Tibial artery (tissue), 4 donors: Measurements from ENCODE around the gene EVA1C.

Experiments
- DNase-seq, 2 donors: peaks; one replicate each; pipeline ENCODE4 v3.0.0-alpha.2; 2019
- H3K27ac ChIP-seq, 2 donors: fragments of 200-600 bp; sonication (generic) in 1 of 2; 1 replicate in 1 of 2; 2 replicates in 1 of 2; pipeline ENCODE4 v1.5.1; 2018 to 2019; ENCODE audit warnings: mild to moderate bottlenecking in 1 of 2
- H3K27me3 ChIP-seq, 2 donors: fragments of 200-600 bp; sonication (generic) in 1 of 2; one replicate each; pipeline versions ENCODE4 v1.5.1 to v1.6.0; 2016 to 2019
- H3K36me3 ChIP-seq, 3 donors: fragments of 200-600 bp; sonication (generic) in 2 of 3; one replicate each; pipeline ENCODE4 v1.5.1; 2016 to 2019; ENCODE audit warnings: mild to moderate bottlenecking in 2 of 3
- H3K4me1 ChIP-seq, 4 donors: fragments of 200-600 bp; sonication (generic) in 2 of 4; 1 replicate in 3 of 4; 2 replicates in 1 of 4; pipeline ENCODE4 v1.5.1; 2016 to 2019
- H3K4me3 ChIP-seq, 2 donors: fragments of 200-600 bp; sonication (generic) in 1 of 2; 1 replicate in 1 of 2; 2 replicates in 1 of 2; pipeline ENCODE4 v1.5.1; 2018 to 2019; ENCODE audit warnings: mild to moderate bottlenecking in 2 of 2
- H3K9me3 ChIP-seq, 3 donors: fragments of 200-600 bp; sonication (generic) in 1 of 3; one replicate each; pipeline ENCODE4 v1.5.1; 2016 to 2019
- intact Hi-C: fragments of 100-400 bp; cut with DNase I; formaldehyde crosslinking; loops from one replicate; pipeline ENCODE4 v1.15.0; 2023; ENCODE audit warnings: low total_unique reads
- TF ChIP-seq, protein P1 (sequence below), 2 experiments: fragments of 200-600 bp in 1 of 2; fragments of 450-650 bp in 1 of 2; IDR thresholded peaks; one replicate each; pipeline ENCODE4 v1.5.1; 2017 to 2019; ENCODE audit warnings: antibody characterized with exemption in 2 of 2, mild to moderate bottlenecking in 1 of 2, moderate library complexity in 1 of 2

EVA1C gene

DNA sequence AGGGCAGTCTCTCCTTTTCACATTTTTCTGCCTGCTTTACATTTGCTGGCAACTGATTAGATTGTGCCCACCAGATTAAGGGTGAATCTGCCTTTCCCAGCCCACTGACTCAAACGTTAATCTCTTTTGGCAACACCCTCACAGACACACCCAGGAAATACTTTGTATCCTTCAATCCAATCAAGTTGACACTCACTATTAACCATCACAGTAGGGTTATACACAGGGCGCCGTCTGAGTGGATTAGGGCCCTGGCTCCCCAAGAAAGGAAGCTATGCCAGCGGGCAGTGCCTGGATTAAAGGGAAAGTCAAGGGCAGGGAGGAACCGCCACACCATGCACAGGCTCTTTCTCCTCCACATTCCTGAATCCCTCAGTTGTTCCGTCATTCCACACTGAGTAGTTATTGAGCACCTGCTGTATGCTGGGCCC is 56.2 kb downstream of the EVA1C start:
- peaks cover 0 to 18% (median 12%) of the 10 kb centered on the region in 4 donors for H3K4me1 ChIP-seq
- peaks cover 36 to 63% (median 62%) of the 10 kb centered on the region in 3 donors for H3K36me3 ChIP-seq
- DNase-seq: no peak
- H3K9me3 ChIP-seq: no peaks in the 10 kb centered on the region
- TF ChIP-seq, protein P1, sequence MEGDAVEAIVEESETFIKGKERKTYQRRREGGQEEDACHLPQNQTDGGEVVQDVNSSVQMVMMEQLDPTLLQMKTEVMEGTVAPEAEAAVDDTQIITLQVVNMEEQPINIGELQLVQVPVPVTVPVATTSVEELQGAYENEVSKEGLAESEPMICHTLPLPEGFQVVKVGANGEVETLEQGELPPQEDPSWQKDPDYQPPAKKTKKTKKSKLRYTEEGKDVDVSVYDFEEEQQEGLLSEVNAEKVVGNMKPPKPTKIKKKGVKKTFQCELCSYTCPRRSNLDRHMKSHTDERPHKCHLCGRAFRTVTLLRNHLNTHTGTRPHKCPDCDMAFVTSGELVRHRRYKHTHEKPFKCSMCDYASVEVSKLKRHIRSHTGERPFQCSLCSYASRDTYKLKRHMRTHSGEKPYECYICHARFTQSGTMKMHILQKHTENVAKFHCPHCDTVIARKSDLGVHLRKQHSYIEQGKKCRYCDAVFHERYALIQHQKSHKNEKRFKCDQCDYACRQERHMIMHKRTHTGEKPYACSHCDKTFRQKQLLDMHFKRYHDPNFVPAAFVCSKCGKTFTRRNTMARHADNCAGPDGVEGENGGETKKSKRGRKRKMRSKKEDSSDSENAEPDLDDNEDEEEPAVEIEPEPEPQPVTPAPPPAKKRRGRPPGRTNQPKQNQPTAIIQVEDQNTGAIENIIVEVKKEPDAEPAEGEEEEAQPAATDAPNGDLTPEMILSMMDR (IDR thresholded peaks at IDR 0.05): no peak
- no peak overlapping the region for H3K27ac ChIP-seq
- no peaks in the 10 kb centered on the region for H3K27me3 ChIP-seq
- H3K4me3 ChIP-seq: no peak overlapping the region
- intact Hi-C loops: no loop called here

DNA sequence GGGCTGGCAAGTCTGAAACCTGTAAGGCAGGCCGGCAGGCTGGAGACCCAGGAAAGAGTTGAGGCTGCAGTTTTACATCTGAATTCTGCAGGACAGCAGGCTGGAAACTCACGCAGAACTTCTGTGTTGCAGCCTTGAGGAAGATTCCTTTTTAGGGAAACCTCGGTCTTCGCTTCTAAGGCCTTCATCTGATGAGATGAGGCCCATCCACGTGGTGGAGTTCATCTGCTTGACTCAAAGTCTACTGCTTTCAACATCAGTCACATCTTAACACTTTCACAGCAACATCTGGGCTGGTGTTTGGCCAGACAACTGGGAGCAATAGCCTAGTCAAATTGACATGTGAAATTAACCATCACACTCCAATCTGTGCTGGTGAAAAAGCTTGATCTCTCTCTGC is 57.1 kb downstream of the EVA1C start:
- Histone ChIP-seq H3K4me1 (peaks cover 0 to 14% (median 8%) of the 10 kb centered on the region in 4 donors), H3K36me3 (peaks cover 45 to 72% (median 70%) of the 10 kb centered on the region in 3 donors), H3K27ac (no peak overlapping the region), H3K9me3 (no peaks in the 10 kb centered on the region), H3K27me3 (no peaks in the 10 kb centered on the region), H3K4me3 (no peak overlapping the region)
- peak in 1 of 2 donors; percentile 9 for DNase-seq
- TF ChIP-seq, protein P1 (IDR thresholded peaks at IDR 0.05): no peak
- intact Hi-C loops: no loop called here

DNA sequence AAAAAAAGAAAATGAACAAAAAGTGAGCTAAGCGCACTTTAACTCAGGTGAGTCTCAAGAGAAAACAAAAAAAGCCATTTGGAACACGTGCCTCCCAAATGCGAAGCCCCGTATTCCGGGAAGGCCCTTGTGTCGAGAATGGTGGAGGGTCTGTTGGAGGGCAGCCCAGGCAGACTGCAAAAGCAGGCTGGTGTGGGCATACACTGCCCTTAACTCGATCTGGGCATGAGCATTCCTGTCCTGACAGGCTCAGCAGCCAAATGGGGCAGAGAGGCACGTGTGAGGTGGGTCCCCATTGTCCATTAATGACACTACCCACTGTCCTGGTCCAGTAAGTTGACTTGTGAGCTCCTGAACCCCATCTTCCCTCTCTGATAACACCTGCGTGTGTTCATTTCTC is 57.7 kb downstream of the EVA1C start:
- intact Hi-C loops: no loop called here
- no peak overlapping the region for H3K27ac ChIP-seq
- TF ChIP-seq, protein P1 (IDR thresholded peaks at IDR 0.05): no peak
- no peaks in the 10 kb centered on the region for H3K27me3 ChIP-seq
- peaks cover 0 to 14% (median 10%) of the 10 kb centered on the region in 4 donors for H3K4me1 ChIP-seq
- H3K9me3 ChIP-seq: no peaks in the 10 kb centered on the region
- peak in 1 of 2 donors; percentile 44 for DNase-seq
- peaks cover 48 to 74% (median 64%) of the 10 kb centered on the region in 3 donors for H3K36me3 ChIP-seq
- no peak overlapping the region for H3K4me3 ChIP-seq

DNA sequence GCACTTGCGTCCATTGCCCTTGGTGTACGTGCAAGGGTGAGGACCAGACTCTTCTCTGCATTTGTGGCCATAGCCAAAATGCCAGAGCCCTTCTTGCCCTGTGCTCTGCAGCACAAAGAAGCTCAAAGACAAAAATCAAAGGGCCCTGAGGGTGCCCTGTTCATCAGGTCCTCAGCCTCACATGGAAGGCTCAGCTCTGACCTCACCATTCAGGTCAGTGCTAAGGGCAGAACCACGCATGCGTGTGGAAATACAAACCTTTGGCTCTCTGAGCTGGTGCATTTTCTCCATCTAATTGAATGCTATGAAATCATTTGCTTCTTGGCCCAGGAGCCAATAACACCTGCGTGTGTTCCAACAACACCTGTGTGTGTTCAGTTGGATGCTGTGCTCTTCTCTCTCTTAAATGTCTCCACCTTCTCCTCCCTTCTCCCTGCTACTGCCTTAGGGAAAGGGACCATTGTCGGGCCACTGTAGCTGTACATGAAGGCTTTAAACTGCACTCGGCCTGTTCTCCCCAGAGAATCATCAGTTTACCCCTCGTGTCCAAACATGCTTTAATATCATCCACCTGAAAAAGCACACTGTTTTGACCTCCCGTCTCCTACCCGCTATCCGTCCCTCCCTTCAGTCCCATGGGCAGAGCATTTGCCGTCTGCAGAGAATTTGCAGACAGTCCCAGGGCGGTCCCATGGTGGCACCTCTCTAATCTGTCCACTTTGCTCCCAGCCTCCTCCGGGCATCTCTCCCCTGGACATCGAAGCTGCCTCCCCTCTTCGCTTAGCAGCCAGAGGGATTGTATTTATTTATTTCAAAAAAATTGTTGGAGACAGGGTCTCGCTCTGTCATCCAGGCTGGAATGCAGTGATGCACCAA is 60.6 kb downstream of the EVA1C start:
- TF ChIP-seq, protein P1 (IDR thresholded peaks at IDR 0.05): no peak
- H3K4me3 ChIP-seq: no peak overlapping the region
- intact Hi-C loops: no loop called here
- no peak overlapping the region for H3K27ac ChIP-seq
- no peak for DNase-seq
- H3K4me1 ChIP-seq: peaks cover 0 to 21% (median 15%) of the 10 kb centered on the region in 4 donors
- peaks cover 48 to 72% (median 67%) of the 10 kb centered on the region in 3 donors for H3K36me3 ChIP-seq
- H3K9me3 ChIP-seq: no peaks in the 10 kb centered on the region
- H3K27me3 ChIP-seq: no peaks in the 10 kb centered on the region

DNA sequence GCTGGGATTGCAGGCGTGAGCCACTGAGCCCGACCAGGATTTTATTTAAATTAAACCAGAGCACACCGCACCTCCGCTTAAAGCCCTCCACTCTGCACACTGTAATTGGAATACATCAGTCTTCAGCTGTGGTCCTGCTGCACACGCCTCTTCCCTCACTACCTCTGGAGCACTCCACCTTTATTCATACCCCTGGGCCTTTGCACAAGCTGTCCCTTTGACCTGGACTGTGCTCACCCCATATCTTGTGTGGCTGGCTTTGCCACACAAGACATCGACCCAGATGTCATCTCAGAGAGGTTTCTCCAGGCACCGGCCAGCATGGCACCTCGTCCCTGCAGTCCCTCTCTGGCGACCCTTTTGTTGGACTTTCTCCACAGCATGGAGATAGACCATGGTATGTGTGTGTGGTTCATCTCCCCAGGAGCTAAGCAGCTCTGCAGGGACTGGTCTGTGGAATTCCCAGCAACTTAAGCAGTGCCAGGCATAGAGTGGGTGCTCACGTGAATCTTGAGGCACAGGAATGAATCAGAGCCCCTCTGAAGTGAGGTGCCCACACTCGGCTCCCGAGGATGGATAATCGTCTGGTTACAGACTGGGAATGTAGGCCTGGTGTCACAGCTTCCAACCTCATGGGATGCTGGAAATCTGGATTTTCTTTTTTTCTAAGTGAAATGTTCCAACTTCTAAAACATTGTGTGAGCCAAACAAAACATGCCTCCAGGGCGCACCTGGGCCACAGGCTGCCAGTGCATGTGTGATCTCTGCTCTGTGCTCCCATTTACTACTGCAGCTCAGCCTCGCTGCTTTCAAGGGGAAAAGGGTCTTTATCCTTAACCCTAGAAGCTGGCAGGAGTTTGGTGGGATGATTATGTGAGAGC is 61.9 kb downstream of the EVA1C start:
- intact Hi-C loops: no loop called here
- H3K4me1 ChIP-seq: peaks cover 0 to 21% (median 15%) of the 10 kb centered on the region in 4 donors

More for the DNA sequence above, 61.9 kb downstream of the EVA1C start:
- H3K27me3 ChIP-seq: no peaks in the 10 kb centered on the region
- H3K4me3 ChIP-seq: no peak overlapping the region
- peak overlapping the region in 1 of 2 donors; percentile 14 for H3K27ac ChIP-seq
- DNase-seq: peak in 1 of 2 donors; percentile 25
- TF ChIP-seq, protein P1 (IDR thresholded peaks at IDR 0.05): no peak
- H3K36me3 ChIP-seq: peaks cover 37 to 61% (median 54%) of the 10 kb centered on the region in 3 donors
- H3K9me3 ChIP-seq: no peaks in the 10 kb centered on the region
